DOHH2 (cell line): ENCODE results near the gene OLFML2A.

Experiments
- H3F3A ChIP-seq: fragments of 200-600 bp; sonication (generic), shearing (Covaris generic); 2 replicates; pipeline ENCODE4 v1.6.0; 2016; ENCODE audit warnings: antibody characterized with exemption, mild to moderate bottlenecking; ENCODE audit not compliant: control insufficient read depth, insufficient read depth
- H3K27ac ChIP-seq: fragments of 200-600 bp; sonication (generic); 2 replicates; pipeline ENCODE4 v1.5.1; 2014; ENCODE audit warnings: low read depth, mild to moderate bottlenecking, low read length, moderate library complexity
- H3K27me3 ChIP-seq: fragments of 200-600 bp; sonication (generic); 2 replicates; pipeline ENCODE4 v1.6.1; 2014; ENCODE audit warnings: mild to moderate bottlenecking, low read length, mixed read lengths; ENCODE audit not compliant: control insufficient read depth
- H3K36me3 ChIP-seq: fragments of 200-600 bp; sonication (generic); 2 replicates; pipeline ENCODE4 v1.6.1; 2014; ENCODE audit warnings: mild to moderate bottlenecking, low read length, moderate library complexity, mixed read lengths; ENCODE audit not compliant: control insufficient read depth
- H3K4me1 ChIP-seq: fragments of 200-600 bp; sonication (generic); 2 replicates; pipeline ENCODE4 v1.6.1; 2014; ENCODE audit warnings: mild to moderate bottlenecking, low read length, mixed read lengths; ENCODE audit not compliant: control insufficient read depth
- H3K4me2 ChIP-seq: fragments of 200-600 bp; sonication (generic); 2 replicates; pipeline ENCODE4 v1.6.0; 2014; ENCODE audit warnings: mild to moderate bottlenecking, low read length, moderate library complexity
- H3K4me3 ChIP-seq: fragments of 200-600 bp; sonication (generic); 2 replicates; pipeline ENCODE4 v1.5.1; 2014; ENCODE audit warnings: mild to moderate bottlenecking, low read length, mixed read lengths
- H3K79me2 ChIP-seq: fragments of 200-600 bp; sonication (generic); 2 replicates; pipeline ENCODE4 v1.6.1; 2014; ENCODE audit warnings: mild to moderate bottlenecking, low read length, mixed read lengths; ENCODE audit not compliant: control insufficient read depth
- H3K9me2 ChIP-seq: fragments of 200-600 bp; sonication (generic); replicated peaks from 2 replicates; pipeline ENCODE4 v1.6.1; 2014; ENCODE audit warnings: mild to moderate bottlenecking, low read length, mixed read lengths; ENCODE audit not compliant: control insufficient read depth
- H3K9me3 ChIP-seq: fragments of 200-600 bp; sonication (generic); 2 replicates; pipeline ENCODE4 v1.6.1; 2014; ENCODE audit warnings: antibody characterized with exemption, low read length, mixed read lengths; ENCODE audit not compliant: control insufficient read depth, insufficient read depth
- H4K20me1 ChIP-seq: fragments of 200-600 bp; sonication (generic); 2 replicates; pipeline ENCODE4 v1.6.0; 2014; ENCODE audit warnings: low read depth, mild to moderate bottlenecking, antibody characterized with exemption, low read length, moderate library complexity; ENCODE audit not compliant: control insufficient read depth, insufficient read depth
- EZH2phosphoT487 ChIP-seq: fragments of 200-600 bp; sonication (generic); IDR thresholded peaks from 2 replicates; pipeline ENCODE4 v1.6.1; 2017; ENCODE audit warnings: borderline replicate concordance, mild to moderate bottlenecking, antibody characterized with exemption, low read length, moderate library complexity, mixed read lengths
- TF ChIP-seq, protein P1 (sequence below): fragments of 200-600 bp; sonication (generic); IDR thresholded peaks from one replicate; pipeline ENCODE4 v1.5.1; 2014; ENCODE audit warnings: antibody characterized with exemption, mild to moderate bottlenecking, low read depth, low read length; ENCODE audit not compliant: poor library complexity, severe bottlenecking

OLFML2A gene

GRCh38 chr9:124757616-124758015 lies 19.3 kb upstream of the OLFML2A start:
- Histone ChIP-seq H3K36me3 (no peaks in the 10 kb centered on the region), H3K9me3 (no peaks in the 10 kb centered on the region), H4K20me1 (0 out of 2 replicates have a peak, but pooled peaks cover 5% of the 10 kb centered on the region), H3K4me2 (peak overlapping the region; percentile 50), H3K27ac (no peak overlapping the region), H3K79me2 (peaks cover 32% of the 10 kb centered on the region), H3K4me3 (no peak overlapping the region), H3K4me1 (peaks cover 19% of the 10 kb centered on the region), H3K9me2 (no peaks in the 10 kb centered on the region), H3F3A (no peaks in the 10 kb centered on the region), H3K27me3 (no peaks in the 10 kb centered on the region)
- TF ChIP-seq EZH2phosphoT487, result no peak
- TF ChIP-seq, protein P1, sequence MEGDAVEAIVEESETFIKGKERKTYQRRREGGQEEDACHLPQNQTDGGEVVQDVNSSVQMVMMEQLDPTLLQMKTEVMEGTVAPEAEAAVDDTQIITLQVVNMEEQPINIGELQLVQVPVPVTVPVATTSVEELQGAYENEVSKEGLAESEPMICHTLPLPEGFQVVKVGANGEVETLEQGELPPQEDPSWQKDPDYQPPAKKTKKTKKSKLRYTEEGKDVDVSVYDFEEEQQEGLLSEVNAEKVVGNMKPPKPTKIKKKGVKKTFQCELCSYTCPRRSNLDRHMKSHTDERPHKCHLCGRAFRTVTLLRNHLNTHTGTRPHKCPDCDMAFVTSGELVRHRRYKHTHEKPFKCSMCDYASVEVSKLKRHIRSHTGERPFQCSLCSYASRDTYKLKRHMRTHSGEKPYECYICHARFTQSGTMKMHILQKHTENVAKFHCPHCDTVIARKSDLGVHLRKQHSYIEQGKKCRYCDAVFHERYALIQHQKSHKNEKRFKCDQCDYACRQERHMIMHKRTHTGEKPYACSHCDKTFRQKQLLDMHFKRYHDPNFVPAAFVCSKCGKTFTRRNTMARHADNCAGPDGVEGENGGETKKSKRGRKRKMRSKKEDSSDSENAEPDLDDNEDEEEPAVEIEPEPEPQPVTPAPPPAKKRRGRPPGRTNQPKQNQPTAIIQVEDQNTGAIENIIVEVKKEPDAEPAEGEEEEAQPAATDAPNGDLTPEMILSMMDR, result no peak

GRCh38 chr9:124758061-124758460 lies 18.9 kb upstream of the OLFML2A start:
- H3K79me2 ChIP-seq, result peaks cover 36% of the 10 kb centered on the region
- H3K27me3 ChIP-seq, result no peaks in the 10 kb centered on the region; the same call in 1 of the 2 replicates
- no peaks in the 10 kb centered on the region for H3K9me3 ChIP-seq
- H3K36me3 ChIP-seq, result no peaks in the 10 kb centered on the region
- H3K4me2 ChIP-seq, result peak overlapping the region; percentile 50
- H3K4me1 ChIP-seq, result peaks cover 19% of the 10 kb centered on the region
- no peaks in the 10 kb centered on the region for H3K9me2 ChIP-seq
- no peak overlapping the region for H3K27ac ChIP-seq
- 0 out of 2 replicates have a peak, but pooled peaks cover 5% of the 10 kb centered on the region for H4K20me1 ChIP-seq
- peak overlapping the region; percentile 22 for H3K4me3 ChIP-seq
- no peaks in the 10 kb centered on the region for H3F3A ChIP-seq
- TF ChIP-seq, protein P1, result no peak
- TF ChIP-seq EZH2phosphoT487, result no peak

DNA sequence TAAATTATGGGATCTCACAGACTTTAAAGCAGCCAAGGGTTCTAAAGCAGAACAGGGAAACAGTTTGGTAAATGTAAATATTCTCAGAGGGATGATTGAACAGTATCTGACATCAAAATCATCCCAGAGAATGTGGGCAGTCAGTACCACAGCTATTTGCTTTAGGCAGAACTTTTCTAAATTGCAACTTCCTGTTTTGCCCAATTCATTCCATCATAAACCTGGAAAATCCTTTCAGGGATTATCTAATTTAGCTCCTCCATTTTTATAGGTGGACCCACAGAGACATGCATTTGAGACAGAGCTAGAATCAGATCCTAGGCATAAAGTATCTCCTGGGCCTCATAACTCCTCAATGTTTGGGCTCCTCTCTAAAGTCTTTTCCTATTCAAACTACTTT lies 18.2 kb upstream of the OLFML2A start:
- no peaks in the 10 kb centered on the region for H3K9me2 ChIP-seq
- 0 out of 2 replicates have a peak, but pooled peaks cover 5% of the 10 kb centered on the region for H4K20me1 ChIP-seq
- TF ChIP-seq, protein P1, result no peak
- TF ChIP-seq EZH2phosphoT487, result no peak
- H3K9me3 ChIP-seq, result no peaks in the 10 kb centered on the region
- H3K4me1 ChIP-seq, result peaks cover 19% of the 10 kb centered on the region
- H3F3A ChIP-seq, result no peaks in the 10 kb centered on the region
- H3K4me3 ChIP-seq, result no peak overlapping the region
- H3K4me2 ChIP-seq, result peak overlapping the region; percentile 50
- H3K27ac ChIP-seq, result no peak overlapping the region
- no peaks in the 10 kb centered on the region; the same call in 1 of the 2 replicates for H3K27me3 ChIP-seq
- H3K36me3 ChIP-seq, result no peaks in the 10 kb centered on the region
- peaks cover 40% of the 10 kb centered on the region for H3K79me2 ChIP-seq
